Stimulated activated CD4-positive, alpha-beta T cell treated with anti-CD3 and anti-CD28 coated beads, Interleukin-15, amount 100 ng/mL, for 24 hours (primary cell): Measurements from ENCODE around the gene CIAO3.

Experiments used
- DNase-seq: peaks from one replicate; pipeline ENCODE4 v3.0.0-alpha.2; 2020

The CIAO3 gene

GRCh38 chr16:775236-775796, 34.5 kb upstream of the CIAO3 start:
- no peak for DNase-seq

- DNase-seq, result no peak
Measured at GRCh38 chr16:774086-775001, 33.5 kb upstream of the CIAO3 start.

GRCh38 chr16:772959-773358, 32.2 kb upstream of the CIAO3 start:
- no peak for DNase-seq

- DNase-seq, result no peak
Measured at GRCh38 chr16:770411-770810, 29.6 kb upstream of the CIAO3 start.

- DNase-seq, result no peak
Measured at GRCh38 chr16:769934-770333, 29.1 kb upstream of the CIAO3 start.

GRCh38 chr16:769184-769784, 28.5 kb upstream of the CIAO3 start:
- DNase-seq, result no peak

- DNase-seq, result no peak
Measured at GRCh38 chr16:768428-768827, 27.6 kb upstream of the CIAO3 start.

GRCh38 chr16:767743-768235, 27.0 kb upstream of the CIAO3 start:
- DNase-seq, result no peak

- DNase-seq, result no peak
Measured at GRCh38 chr16:766820-767640, 26.2 kb upstream of the CIAO3 start.

- no peak for DNase-seq
Measured at GRCh38 chr16:766008-766819, 25.4 kb upstream of the CIAO3 start.

- DNase-seq, result no peak
Measured at GRCh38 chr16:765488-765865, 24.7 kb upstream of the CIAO3 start.

- no peak for DNase-seq
Measured at GRCh38 chr16:764848-765487, 24.2 kb upstream of the CIAO3 start.

GRCh38 chr16:764184-764750, 23.5 kb upstream of the CIAO3 start:
- no peak for DNase-seq

- no peak for DNase-seq
Measured at GRCh38 chr16:763369-764183, 22.8 kb upstream of the CIAO3 start.

GRCh38 chr16:762595-763268, 21.9 kb upstream of the CIAO3 start:
- DNase-seq, result no peak

GRCh38 chr16:761625-762513, 21.1 kb upstream of the CIAO3 start:
- no peak for DNase-seq

- no peak for DNase-seq
Measured at GRCh38 chr16:760545-761343, 19.9 kb upstream of the CIAO3 start, which contains the start of gene MSLN. TSS of gene MSLN (plus strand) at chr16:760734. CDS start at chr16:762681, 1,947 bp downstream.

GRCh38 chr16:760065-760464, 19.3 kb upstream of the CIAO3 start:
- no peak for DNase-seq
